ENCODE measurements around the gene ADCY2.

The ADCY2 gene

GRCh38 chr5:7606840-7607465 is 211.0 kb downstream of the ADCY2 start:
- DNase-seq, result no peak

- DNase-seq, result no peak
Observed at GRCh38 chr5:7608772-7609171, 212.8 kb downstream of the ADCY2 start.

- no peak for DNase-seq
Observed at GRCh38 chr5:7609726-7610125, 213.8 kb downstream of the ADCY2 start.

GRCh38 chr5:7610531-7611177 is 214.7 kb downstream of the ADCY2 start:
- DNase-seq, result no peak

GRCh38 chr5:7611518-7611917 is 215.6 kb downstream of the ADCY2 start:
- DNase-seq, result no peak

GRCh38 chr5:7615566-7616061 is 219.7 kb downstream of the ADCY2 start:
- DNase-seq, result no peak

- DNase-seq, result no peak
Observed at GRCh38 chr5:7616897-7617296, 221.0 kb downstream of the ADCY2 start.

GRCh38 chr5:7622498-7622897 is 226.6 kb downstream of the ADCY2 start:
- DNase-seq, result no peak

GRCh38 chr5:7625740-7626139 is 229.8 kb downstream of the ADCY2 start:
- no peak for DNase-seq

GRCh38 chr5:7628248-7628647 is 232.3 kb downstream of the ADCY2 start:
- DNase-seq, result no peak

- no peak for DNase-seq
Observed at GRCh38 chr5:7628820-7629219, 232.9 kb downstream of the ADCY2 start.

- DNase-seq, result no peak
Observed at GRCh38 chr5:7629561-7629960, 233.6 kb downstream of the ADCY2 start.

- DNase-seq, result no peak
Observed at GRCh38 chr5:7634837-7635236, 238.9 kb downstream of the ADCY2 start.

- no peak for DNase-seq
Observed at GRCh38 chr5:7638456-7638855, 242.5 kb downstream of the ADCY2 start.

GRCh38 chr5:7642029-7642428 is 246.1 kb downstream of the ADCY2 start:
- DNase-seq, result no peak

GRCh38 chr5:7644723-7645122 is 248.8 kb downstream of the ADCY2 start:
- no peak for DNase-seq

- DNase-seq, result no peak
Observed at GRCh38 chr5:7650755-7651154, 254.8 kb downstream of the ADCY2 start.

GRCh38 chr5:7653046-7653445 is 257.1 kb downstream of the ADCY2 start:
- no peak for DNase-seq

GRCh38 chr5:7657153-7657552 is 261.2 kb downstream of the ADCY2 start:
- DNase-seq, result no peak

GRCh38 chr5:7659420-7659819 is 263.5 kb downstream of the ADCY2 start:
- no peak for DNase-seq

GRCh38 chr5:7662289-7662688 is 266.4 kb downstream of the ADCY2 start:
- no peak for DNase-seq

GRCh38 chr5:7663808-7664207 is 267.9 kb downstream of the ADCY2 start:
- no peak for DNase-seq

- DNase-seq, result no peak
Observed at GRCh38 chr5:7664208-7664607, 268.3 kb downstream of the ADCY2 start.

GRCh38 chr5:7667216-7667767 is 271.4 kb downstream of the ADCY2 start:
- no peak for DNase-seq

Measured in inflammatory macrophage (primary cell).